SK-N-SH treated with all-trans-retinoic acid at 6 μM for 48 hours (cell line): ENCODE data around the gene CIAO2A.

Experiments
- ARNTL ChIP-seq: fragments of 450-650 bp; formaldehyde crosslinking; IDR thresholded peaks from 2 replicates; pipeline ENCODE4 v1.5.0; 2020; ENCODE audit warnings: low read depth, mild to moderate bottlenecking, moderate library complexity, borderline replicate concordance
- POU6F1 ChIP-seq: fragments of 250-450 bp; sonication (Bioruptor Pico); IDR thresholded peaks from 2 replicates; pipeline ENCODE4 v1.8.0; 2021; ENCODE audit warnings: low read depth, mild to moderate bottlenecking, moderate library complexity, borderline replicate concordance
- TOX ChIP-seq: fragments of 250-450 bp; sonication (Bioruptor Pico); IDR thresholded peaks from 2 replicates; pipeline ENCODE4 v1.8.0; 2021; ENCODE audit warnings: mild to moderate bottlenecking, moderate library complexity, borderline replicate concordance
- TSHZ2 ChIP-seq: fragments of 250-450 bp; sonication (Bioruptor Pico); IDR thresholded peaks from 2 replicates; pipeline ENCODE4 v1.5.0; 2020; ENCODE audit warnings: mild to moderate bottlenecking, moderate library complexity
- ZC3H10 ChIP-seq: fragments of 250-450 bp; sonication (Bioruptor Pico); IDR thresholded peaks from 2 replicates; pipeline ENCODE4 v1.5.1; 2021; ENCODE audit warnings: mild to moderate bottlenecking, moderate library complexity

GRCh38 chr15:64035525-64035924 is 58.1 kb downstream of the CIAO2A start:
- no peak for TF ChIP-seq TOX
- no peak for TF ChIP-seq POU6F1 (CRISPR knock-in tag)
- TF ChIP-seq ZC3H10 (CRISPR knock-in tag), result no peak
- TF ChIP-seq TSHZ2 (CRISPR knock-in tag), result no peak
- TF ChIP-seq ARNTL (CRISPR knock-in tag), result no peak
